Adipocyte (in vitro differentiated cells): Measurements from ENCODE around the gene C1QTNF1.
A peak's percentile ranks its signal among the peaks of the same experiment; 100 is the strongest.
"Not testable (repeated sequence)": the region's sequence is repeated elsewhere in the genome, so short reads cannot be mapped to it uniquely, and the experiment has no call there.

Experiments
- DNase-seq: peaks from one replicate; pipeline ENCODE4 v3.0.0-alpha.2; 2015; ENCODE audit warnings: low read depth
- H3K27me3 ChIP-seq: replicated peaks from 2 replicates; pipeline ENCODE4 v1.7.0; 2013; ENCODE audit warnings: mild to moderate bottlenecking, low read length, moderate library complexity; ENCODE audit not compliant: control insufficient read depth, insufficient read depth
- H3K36me3 ChIP-seq: 2 replicates; pipeline ENCODE4 v1.7.0; 2013; ENCODE audit warnings: low read length, mild to moderate bottlenecking, moderate library complexity; ENCODE audit not compliant: control insufficient read depth, insufficient read depth, severe bottlenecking
- H3K4me1 ChIP-seq: 2 replicates; pipeline ENCODE4 v1.7.0; 2013; ENCODE audit warnings: mild to moderate bottlenecking, low read length, moderate library complexity; ENCODE audit not compliant: control insufficient read depth, insufficient read depth
- H3K4me3 ChIP-seq: 2 replicates; pipeline ENCODE4 v1.7.0; 2013; ENCODE audit warnings: mild to moderate bottlenecking, low read length, moderate library complexity
- H3K9ac ChIP-seq: 2 replicates; pipeline ENCODE4 v1.7.0; 2013; ENCODE audit warnings: mild to moderate bottlenecking, low read length, moderate library complexity
- H3K9me3 ChIP-seq: 2 replicates; pipeline ENCODE4 v1.7.0; 2013; ENCODE audit warnings: mild to moderate bottlenecking, low read length, moderate library complexity; ENCODE audit not compliant: control insufficient read depth

The C1QTNF1 gene

GRCh38 chr17:79022507-79022991 is 1.4 kb upstream of the C1QTNF1 start:
- H3K27me3 ChIP-seq: no peaks in the 10 kb centered on the region
- DNase-seq: no peak

GRCh38 chr17:79023180-79023705 is 726 bp upstream of the C1QTNF1 start:
- DNase-seq: no peak
- H3K36me3 ChIP-seq: no peaks in the 10 kb centered on the region
- no peaks in the 10 kb centered on the region for H3K27me3 ChIP-seq
- peaks cover 77% of the 10 kb centered on the region for H3K4me1 ChIP-seq
- H3K9me3 ChIP-seq: no peaks in the 10 kb centered on the region
- H3K4me3 ChIP-seq: peak overlapping the region; percentile 90
- peak overlapping the region; percentile 86 for H3K9ac ChIP-seq

More at GRCh38 chr17:79022507-79022991, 1.4 kb upstream of the C1QTNF1 start:
- Histone ChIP-seq H3K36me3 (no peaks in the 10 kb centered on the region), H3K4me3 (peak overlapping the region; percentile 90), H3K9ac (peak overlapping the region; percentile 86), H3K4me1 (peaks cover 71% of the 10 kb centered on the region), H3K9me3 (no peaks in the 10 kb centered on the region)

- Histone ChIP-seq H3K4me3 (peak overlapping the region; percentile 90), H3K36me3 (no peaks in the 10 kb centered on the region), H3K27me3 (no peaks in the 10 kb centered on the region), H3K4me1 (peaks cover 87% of the 10 kb centered on the region), H3K9ac (peak overlapping the region; percentile 86), H3K9me3 (no peaks in the 10 kb centered on the region)
- no peak for DNase-seq
These were observed 1.1 kb downstream of the C1QTNF1 start for GRCh38 chr17:79024901-79025737.

- Histone ChIP-seq H3K36me3 (no peaks in the 10 kb centered on the region), H3K4me3 (peak overlapping the region; percentile 90), H3K9me3 (no peaks in the 10 kb centered on the region), H3K27me3 (no peaks in the 10 kb centered on the region), H3K4me1 (peaks cover 72% of the 10 kb centered on the region), H3K9ac (peak overlapping the region; percentile 86)
- DNase-seq: peak; percentile 50
These were observed 2.7 kb downstream of the C1QTNF1 start for GRCh38 chr17:79026376-79027273.

GRCh38 chr17:79027274-79027924 is 3.4 kb downstream of the C1QTNF1 start:
- Histone ChIP-seq H3K36me3 (no peaks in the 10 kb centered on the region), H3K27me3 (no peaks in the 10 kb centered on the region), H3K4me1 (peaks cover 65% of the 10 kb centered on the region), H3K9me3 (no peaks in the 10 kb centered on the region), H3K9ac (peak overlapping the region; percentile 78), H3K4me3 (peak overlapping the region; percentile 90)
- DNase-seq: no peak

GRCh38 chr17:79027925-79028491 is 4.0 kb downstream of the C1QTNF1 start:
- Histone ChIP-seq H3K4me3 (peak overlapping the region; percentile 90), H3K9ac (peak overlapping the region; percentile 78), H3K27me3 (no peaks in the 10 kb centered on the region), H3K4me1 (peaks cover 59% of the 10 kb centered on the region), H3K36me3 (no peaks in the 10 kb centered on the region), H3K9me3 (no peaks in the 10 kb centered on the region)
- DNase-seq: peak; percentile 55

- H3K27me3 ChIP-seq: no peaks in the 10 kb centered on the region
- DNase-seq: peak; percentile 39
- no peaks in the 10 kb centered on the region for H3K9me3 ChIP-seq
- peaks cover 54% of the 10 kb centered on the region for H3K4me1 ChIP-seq
- peak overlapping the region; percentile 78 for H3K9ac ChIP-seq
- H3K36me3 ChIP-seq: no peaks in the 10 kb centered on the region
- peak overlapping the region; percentile 90 for H3K4me3 ChIP-seq
These were observed 4.7 kb downstream of the C1QTNF1 start for GRCh38 chr17:79028496-79029326.

- H3K4me3 ChIP-seq: no peak overlapping the region
- H3K27me3 ChIP-seq: no peaks in the 10 kb centered on the region
- H3K9me3 ChIP-seq: no peaks in the 10 kb centered on the region
- H3K4me1 ChIP-seq: peaks cover 60% of the 10 kb centered on the region
- DNase-seq: no peak
- H3K36me3 ChIP-seq: no peaks in the 10 kb centered on the region
- peak overlapping the region; percentile 10 for H3K9ac ChIP-seq
These were observed 5.5 kb downstream of the C1QTNF1 start for GRCh38 chr17:79029327-79030009.

- H3K27me3 ChIP-seq, H3K4me3 ChIP-seq, DNase-seq, H3K36me3 ChIP-seq, H3K9me3 ChIP-seq, H3K9ac ChIP-seq: not testable (repeated sequence)
- peaks cover 61% of the 10 kb centered on the region for H3K4me1 ChIP-seq
These were observed 6.7 kb downstream of the C1QTNF1 start for GRCh38 chr17:79030636-79031035.
